Measurements from ENCODE around the gene PAX8.

PAX8 gene

GRCh38 chr2:113258471-113259147, 20.1 kb downstream of the PAX8 start:
- in situ Hi-C loops (cut with HindIII; ENCODE audit: low sequenced_read_pairs): no loop called here
- H3K4me3 ChIP-seq (ENCODE audit: low read depth, low read length): no peak overlapping the region
- no peak for DNase-seq (ENCODE audit: low read depth)
- TF ChIP-seq CTCF (IDR thresholded peaks at IDR 0.05; ENCODE audit: low read depth, low read length, missing control alignments): no peak

- no peak overlapping the region for H3K4me3 ChIP-seq (ENCODE audit: low read depth, low read length)
- in situ Hi-C loops (cut with HindIII; ENCODE audit: low sequenced_read_pairs): no loop called here
- no peak for DNase-seq (ENCODE audit: low read depth)
Observed at GRCh38 chr2:113257516-113258264, 21.0 kb downstream of the PAX8 start.

GRCh38 chr2:113255140-113256070, 23.3 kb downstream of the PAX8 start:
- in situ Hi-C loops (cut with HindIII; ENCODE audit: low sequenced_read_pairs): no loop called here
- H3K4me3 ChIP-seq (ENCODE audit: low read depth, low read length): no peak overlapping the region
- TF ChIP-seq CTCF (IDR thresholded peaks at IDR 0.05; ENCODE audit: low read depth, low read length, missing control alignments): no peak
- DNase-seq (ENCODE audit: low read depth): no peak

More at GRCh38 chr2:113257516-113258264, 21.0 kb downstream of the PAX8 start:
- no peak for TF ChIP-seq CTCF (IDR thresholded peaks at IDR 0.05; ENCODE audit: low read depth, low read length, missing control alignments)

GRCh38 chr2:113253453-113253852, 25.3 kb downstream of the PAX8 start:
- in situ Hi-C loops (cut with HindIII; ENCODE audit: low sequenced_read_pairs): no loop called here
- no peak overlapping the region for H3K4me3 ChIP-seq (ENCODE audit: low read depth, low read length)
- TF ChIP-seq CTCF (IDR thresholded peaks at IDR 0.05; ENCODE audit: low read depth, low read length, missing control alignments): no peak
- DNase-seq (ENCODE audit: low read depth): no peak

GRCh38 chr2:113252047-113252590, 26.6 kb downstream of the PAX8 start:
- in situ Hi-C loops (cut with HindIII; ENCODE audit: low sequenced_read_pairs): no loop called here
- no peak overlapping the region for H3K4me3 ChIP-seq (ENCODE audit: low read depth, low read length)
- TF ChIP-seq CTCF (IDR thresholded peaks at IDR 0.05; ENCODE audit: low read depth, low read length, missing control alignments): no peak
- no peak for DNase-seq (ENCODE audit: low read depth)

GRCh38 chr2:113251118-113251517, 27.6 kb downstream of the PAX8 start:
- no peak for DNase-seq (ENCODE audit: low read depth)
- in situ Hi-C loops (cut with HindIII; ENCODE audit: low sequenced_read_pairs): no loop called here
- H3K4me3 ChIP-seq (ENCODE audit: low read depth, low read length): no peak overlapping the region
- no peak for TF ChIP-seq CTCF (IDR thresholded peaks at IDR 0.05; ENCODE audit: low read depth, low read length, missing control alignments)
